Stimulated activated CD8-positive, alpha-beta memory T cell treated with anti-CD3 and anti-CD28 coated beads, Interleukin-12 subunit alpha, Interleukin-12 subunit beta, amount 100 ng/mL, for 24 hours (primary cell): ENCODE results near the gene MIAT.
"Not testable (repeated sequence)": the region's sequence is repeated elsewhere in the genome, so short reads cannot be mapped to it uniquely, and the experiment has no call there.

Source experiments
- DNase-seq: peaks from one replicate; pipeline ENCODE4 v3.0.0-alpha.2; 2020; ENCODE audit errors: extremely low read depth

The MIAT gene

GRCh38 chr22:26656891-26657851 is at the start of gene MIAT:
MIAT (plus strand) TSS chr22:26657588.
- DNase-seq: no peak

- DNase-seq: no peak
Observed at GRCh38 chr22:26608129-26608528, 49.3 kb upstream of the MIAT start.

GRCh38 chr22:26609287-26609686 is 48.1 kb upstream of the MIAT start:
- DNase-seq: no peak

GRCh38 chr22:26610072-26610958 is 47.1 kb upstream of the MIAT start:
- DNase-seq: no peak

GRCh38 chr22:26610996-26611395 is 46.4 kb upstream of the MIAT start:
- no peak for DNase-seq

- no peak for DNase-seq
Observed at GRCh38 chr22:26612652-26613051, 44.7 kb upstream of the MIAT start.

- not testable (repeated sequence) for DNase-seq
Observed at GRCh38 chr22:26613753-26614152, 43.6 kb upstream of the MIAT start.

- no peak for DNase-seq
Observed at GRCh38 chr22:26614322-26614721, 43.1 kb upstream of the MIAT start.

GRCh38 chr22:26615149-26615548 is 42.2 kb upstream of the MIAT start:
- DNase-seq: no peak

GRCh38 chr22:26615830-26616435 is 41.5 kb upstream of the MIAT start:
- no peak for DNase-seq

GRCh38 chr22:26616650-26617049 is 40.7 kb upstream of the MIAT start:
- no peak for DNase-seq

GRCh38 chr22:26617271-26618199 is 39.9 kb upstream of the MIAT start, which contains the start of gene CRYBB1:
CRYBB1 (minus strand) TSS chr22:26618027; CDS start chr22:26616319, 1,708 bp downstream.
- DNase-seq: no peak

- DNase-seq: no peak
Observed at GRCh38 chr22:26618455-26618854, 38.9 kb upstream of the MIAT start.

- no peak for DNase-seq
Observed at GRCh38 chr22:26619510-26619909, 37.9 kb upstream of the MIAT start.

GRCh38 chr22:26620197-26620596 is 37.2 kb upstream of the MIAT start:
- DNase-seq: no peak

GRCh38 chr22:26621663-26622062 is 35.7 kb upstream of the MIAT start, which contains the start of gene CRYBA4:
CRYBA4 (plus strand) TSS chr22:26621963; CDS start chr22:26622597, 634 bp downstream.
- no peak for DNase-seq

- DNase-seq: no peak
Observed at GRCh38 chr22:26623984-26624383, 33.4 kb upstream of the MIAT start.

- DNase-seq: no peak
Observed at GRCh38 chr22:26624803-26625202, 32.6 kb upstream of the MIAT start.

GRCh38 chr22:26629988-26630761 is 27.2 kb upstream of the MIAT start:
- DNase-seq: no peak

- no peak for DNase-seq
Observed at GRCh38 chr22:26631282-26631681, 26.1 kb upstream of the MIAT start.
